Endometrial microvascular endothelial cells (primary cell): ENCODE measurements around the gene TMEM53. TPM values are rescaled to one million over a fixed set of nuclear protein-coding genes. Genes with fewer than 3 reads are reported as not detected.

ENCODE experiments used
- in situ Hi-C: cut with HindIII; loops from 2 replicates; pipeline ENCODE4 v1.10.0; 2017; ENCODE audit warnings: low sequenced_read_pairs, low pct_unique_long_range_greater_than_20kb; ENCODE audit errors: inconsistent ontology term
- total RNA-seq: library from RNA; depleted of rRNA; stranded (reverse); fragments of >200 nt; gene quantifications from one replicate; pipeline ENCODE4 v1.2.3, GENCODE V29; 2015; ENCODE audit errors: inconsistent ontology term

TMEM53 gene
- 5.2 TPM for total RNA-seq

- in situ Hi-C loops, result no loop called here
These were observed at the start of gene TMEM53, which contains the start of gene ARMH1 for GRCh38 chr1:44674113-44675000. TMEM53 (minus strand) TSS chr1:44674481; CDS start chr1:44674391, 90 bp downstream. ARMH1 (plus strand) TSS chr1:44674714; CDS start chr1:44689698, 14,984 bp downstream.

- in situ Hi-C loops, result no loop called here
These were observed 49.4 kb upstream of the TMEM53 start for GRCh38 chr1:44723496-44724295.

- in situ Hi-C loops, result no loop called here
These were observed 48.8 kb upstream of the TMEM53 start for GRCh38 chr1:44723064-44723463.

GRCh38 chr1:44721485-44722361 lies 47.4 kb upstream of the TMEM53 start:
- in situ Hi-C loops, result no loop called here

GRCh38 chr1:44720281-44720680 lies 46.0 kb upstream of the TMEM53 start:
- in situ Hi-C loops, result no loop called here

GRCh38 chr1:44719318-44719717 lies 45.0 kb upstream of the TMEM53 start:
- in situ Hi-C loops, result no loop called here

- in situ Hi-C loops, result no loop called here
These were observed 43.8 kb upstream of the TMEM53 start for GRCh38 chr1:44718091-44718490.

- in situ Hi-C loops, result no loop called here
These were observed 43.4 kb upstream of the TMEM53 start for GRCh38 chr1:44717653-44718052.

GRCh38 chr1:44717156-44717555 lies 42.9 kb upstream of the TMEM53 start:
- in situ Hi-C loops, result no loop called here

- in situ Hi-C loops, result no loop called here
These were observed 40.8 kb upstream of the TMEM53 start for GRCh38 chr1:44714944-44715571.

GRCh38 chr1:44714532-44714931 lies 40.3 kb upstream of the TMEM53 start:
- in situ Hi-C loops, result no loop called here

GRCh38 chr1:44713321-44713781 lies 39.1 kb upstream of the TMEM53 start:
- in situ Hi-C loops, result no loop called here

- in situ Hi-C loops, result no loop called here
These were observed 33.9 kb upstream of the TMEM53 start for GRCh38 chr1:44707959-44708831.

- in situ Hi-C loops, result no loop called here
These were observed 33.0 kb upstream of the TMEM53 start for GRCh38 chr1:44707112-44707881.

GRCh38 chr1:44705938-44706337 lies 31.7 kb upstream of the TMEM53 start:
- in situ Hi-C loops, result no loop called here

- in situ Hi-C loops, result no loop called here
These were observed 31.2 kb upstream of the TMEM53 start for GRCh38 chr1:44705470-44705869.

GRCh38 chr1:44701141-44701573 lies 26.9 kb upstream of the TMEM53 start:
- in situ Hi-C loops, result no loop called here
